Measurements from ENCODE around the gene LMBRD2.

The LMBRD2 gene

GRCh38 chr5:36178524-36178890, 26.8 kb upstream of the LMBRD2 start:
- H3K79me2 ChIP-seq (ENCODE audit: control insufficient read depth, insufficient read depth, low read length, unreplicated experiment): no peaks in the 10 kb centered on the region
- no peak overlapping the region for H3K27ac ChIP-seq (ENCODE audit: low read depth, low read length)
- H3K27me3 ChIP-seq (ENCODE audit: insufficient read depth, low read length): no peaks in the 10 kb centered on the region
- H3K4me1 ChIP-seq (ENCODE audit: control insufficient read depth, insufficient read depth, low read length, unreplicated experiment): no peaks in the 10 kb centered on the region
- H2AFZ ChIP-seq (ENCODE audit: low read length, unreplicated experiment): no peak overlapping the region
- H3K4me3 ChIP-seq (ENCODE audit: low read depth, low read length): no peak overlapping the region
- peaks cover 32% of the 10 kb centered on the region for H3K36me3 ChIP-seq (ENCODE audit: insufficient read depth, low read length)

DNA sequence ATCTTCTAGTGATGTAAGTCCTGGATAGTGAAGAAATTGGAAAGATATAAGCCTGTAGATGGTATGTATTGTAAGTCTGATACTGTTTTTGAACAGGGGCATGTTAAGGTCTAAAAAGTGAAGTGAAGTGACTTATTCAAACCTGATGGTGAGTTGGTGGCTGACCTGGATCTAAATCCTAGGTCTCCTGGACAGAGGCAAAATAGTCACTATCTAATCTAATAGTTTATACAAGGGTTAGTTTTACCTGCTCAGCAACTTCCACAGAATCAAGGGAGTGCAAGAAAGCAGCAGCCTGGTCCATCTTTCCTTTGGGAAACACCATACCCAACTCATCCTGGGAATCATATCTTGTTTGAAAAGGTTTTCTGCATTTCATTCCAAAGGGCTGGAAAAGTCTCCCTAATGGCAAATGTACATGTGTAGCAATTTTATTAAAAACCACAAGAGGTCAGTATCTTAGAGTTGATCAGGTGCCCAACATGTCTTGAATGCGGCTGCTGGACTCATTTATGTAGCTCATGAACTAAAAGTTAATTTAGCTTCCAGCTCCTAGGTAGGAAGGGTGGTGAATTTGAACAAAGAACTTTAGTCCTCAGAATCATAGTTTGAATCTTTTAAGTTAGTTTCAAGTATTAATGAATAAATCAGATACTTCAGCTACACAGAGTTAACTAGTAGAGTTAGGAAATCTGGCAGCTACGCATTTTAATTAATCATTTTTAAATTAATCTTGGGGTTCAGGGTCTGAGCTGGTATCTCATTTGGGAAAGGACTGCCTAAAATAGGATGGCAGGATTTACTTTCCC, 26.2 kb upstream of the LMBRD2 start:
- H3K4me1 ChIP-seq (ENCODE audit: control insufficient read depth, insufficient read depth, low read length, unreplicated experiment): no peaks in the 10 kb centered on the region
- H3K36me3 ChIP-seq (ENCODE audit: insufficient read depth, low read length): peaks cover 32% of the 10 kb centered on the region
- no peak overlapping the region for H3K27ac ChIP-seq (ENCODE audit: low read depth, low read length)
- no peak overlapping the region for H3K4me3 ChIP-seq (ENCODE audit: low read depth, low read length)
- no peaks in the 10 kb centered on the region for H3K27me3 ChIP-seq (ENCODE audit: insufficient read depth, low read length)
- H3K79me2 ChIP-seq (ENCODE audit: control insufficient read depth, insufficient read depth, low read length, unreplicated experiment): no peaks in the 10 kb centered on the region
- H2AFZ ChIP-seq (ENCODE audit: low read length, unreplicated experiment): no peak overlapping the region

DNA sequence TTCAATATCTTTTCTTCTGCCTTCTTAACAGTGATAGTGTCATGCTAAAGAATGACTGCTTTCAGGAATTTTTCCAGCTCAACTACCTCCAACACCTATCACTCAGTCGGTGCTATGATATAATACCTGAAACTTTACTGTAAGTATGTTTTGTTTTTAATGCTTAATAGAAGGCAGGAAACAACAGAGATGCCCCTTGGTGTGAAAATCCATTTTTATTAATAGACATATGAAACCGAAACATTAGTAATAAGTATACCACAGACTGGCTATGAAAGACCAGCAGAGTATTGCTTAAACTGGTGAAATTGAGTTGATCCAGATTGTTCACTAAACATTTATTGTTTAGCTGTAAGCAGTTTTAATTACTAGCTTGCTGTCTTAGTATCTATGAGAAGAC, 25.5 kb upstream of the LMBRD2 start:
- Histone ChIP-seq H3K4me3 (ENCODE audit: low read depth, low read length) (no peak overlapping the region), H3K36me3 (ENCODE audit: insufficient read depth, low read length) (peaks cover 29% of the 10 kb centered on the region), H3K79me2 (ENCODE audit: control insufficient read depth, insufficient read depth, low read length, unreplicated experiment) (no peaks in the 10 kb centered on the region), H3K27ac (ENCODE audit: low read depth, low read length) (no peak overlapping the region), H3K4me1 (ENCODE audit: control insufficient read depth, insufficient read depth, low read length, unreplicated experiment) (no peaks in the 10 kb centered on the region), H3K27me3 (ENCODE audit: insufficient read depth, low read length) (no peaks in the 10 kb centered on the region), H2AFZ (ENCODE audit: low read length, unreplicated experiment) (no peak overlapping the region)

DNA sequence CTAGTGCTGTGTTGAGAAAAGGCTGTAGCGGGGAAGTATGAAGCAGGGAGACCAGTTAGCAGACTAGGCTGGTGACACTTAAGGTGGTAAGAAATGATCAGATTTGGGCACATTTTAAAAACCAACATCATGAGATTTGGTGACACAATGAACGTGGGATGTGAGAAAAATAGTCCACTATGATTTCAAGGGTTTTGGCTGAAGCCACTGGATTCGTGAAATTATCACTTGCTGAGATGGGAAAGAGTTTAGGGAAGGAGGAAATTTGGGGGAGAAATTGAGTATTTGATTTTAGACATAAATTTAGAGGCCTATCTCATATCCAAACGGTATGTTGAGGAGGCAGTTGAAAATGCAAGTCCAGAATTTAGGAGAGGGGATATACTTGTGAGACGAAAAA, 23.4 kb upstream of the LMBRD2 start:
- Histone ChIP-seq H3K79me2 (ENCODE audit: control insufficient read depth, insufficient read depth, low read length, unreplicated experiment) (no peaks in the 10 kb centered on the region), H3K36me3 (ENCODE audit: insufficient read depth, low read length) (peaks cover 29% of the 10 kb centered on the region), H3K4me1 (ENCODE audit: control insufficient read depth, insufficient read depth, low read length, unreplicated experiment) (no peaks in the 10 kb centered on the region), H2AFZ (ENCODE audit: low read length, unreplicated experiment) (no peak overlapping the region), H3K4me3 (ENCODE audit: low read depth, low read length) (no peak overlapping the region), H3K27me3 (ENCODE audit: insufficient read depth, low read length) (no peaks in the 10 kb centered on the region), H3K27ac (ENCODE audit: low read depth, low read length) (no peak overlapping the region)

DNA sequence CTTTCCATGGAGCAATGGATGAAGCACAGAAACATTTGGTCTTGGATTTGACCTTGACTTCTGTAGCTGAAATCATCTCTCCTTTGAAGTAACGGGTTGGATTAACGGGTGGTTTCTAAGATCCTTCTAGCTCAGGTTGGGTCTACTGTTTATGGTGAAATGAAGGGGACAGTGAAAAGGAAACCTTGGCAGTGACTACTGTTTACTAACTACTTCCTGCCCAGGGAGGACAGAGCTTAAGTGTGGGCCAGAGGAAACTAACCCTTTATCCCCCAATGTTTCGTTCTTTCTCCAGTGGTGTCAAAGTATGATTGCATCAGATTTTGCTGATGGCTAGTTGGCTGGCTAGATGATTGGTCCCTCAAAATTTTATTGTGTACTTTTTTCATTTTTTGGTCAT, 22.4 kb upstream of the LMBRD2 start:
- Histone ChIP-seq H3K36me3 (ENCODE audit: insufficient read depth, low read length) (peaks cover 26% of the 10 kb centered on the region), H3K27ac (ENCODE audit: low read depth, low read length) (no peak overlapping the region), H2AFZ (ENCODE audit: low read length, unreplicated experiment) (no peak overlapping the region), H3K79me2 (ENCODE audit: control insufficient read depth, insufficient read depth, low read length, unreplicated experiment) (no peaks in the 10 kb centered on the region), H3K27me3 (ENCODE audit: insufficient read depth, low read length) (no peaks in the 10 kb centered on the region), H3K4me3 (ENCODE audit: low read depth, low read length) (no peak overlapping the region), H3K4me1 (ENCODE audit: control insufficient read depth, insufficient read depth, low read length, unreplicated experiment) (no peaks in the 10 kb centered on the region)

- Histone ChIP-seq H3K4me1 (ENCODE audit: control insufficient read depth, insufficient read depth, low read length, unreplicated experiment) (no peaks in the 10 kb centered on the region), H3K36me3 (ENCODE audit: insufficient read depth, low read length) (peaks cover 23% of the 10 kb centered on the region), H3K4me3 (ENCODE audit: low read depth, low read length) (no peak overlapping the region), H3K27me3 (ENCODE audit: insufficient read depth, low read length) (no peaks in the 10 kb centered on the region), H3K27ac (ENCODE audit: low read depth, low read length) (no peak overlapping the region), H3K79me2 (ENCODE audit: control insufficient read depth, insufficient read depth, low read length, unreplicated experiment) (no peaks in the 10 kb centered on the region), H2AFZ (ENCODE audit: low read length, unreplicated experiment) (no peak overlapping the region)
Observed at GRCh38 chr5:36173426-36173825, 21.7 kb upstream of the LMBRD2 start.

DNA sequence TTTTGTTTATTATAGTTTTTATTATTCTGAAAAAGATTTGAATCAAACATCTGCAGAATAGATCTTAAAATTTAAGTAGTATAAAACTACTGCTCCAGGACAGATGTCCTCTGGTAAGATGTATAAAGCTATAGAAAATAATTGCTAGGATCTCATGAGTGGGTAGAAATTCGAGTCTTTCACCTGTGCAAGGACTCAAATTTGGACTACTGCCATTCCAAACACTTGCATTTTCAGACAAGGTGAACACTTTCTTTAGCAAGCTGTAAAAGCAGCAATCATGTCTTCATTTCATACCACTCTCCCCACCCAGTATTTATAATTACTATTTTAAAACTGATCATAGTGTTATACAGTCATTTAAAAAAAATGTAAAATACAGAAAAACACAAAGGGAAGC, 20.9 kb upstream of the LMBRD2 start:
- H3K36me3 ChIP-seq (ENCODE audit: insufficient read depth, low read length): peaks cover 18% of the 10 kb centered on the region
- H3K27me3 ChIP-seq (ENCODE audit: insufficient read depth, low read length): no peaks in the 10 kb centered on the region
- H2AFZ ChIP-seq (ENCODE audit: low read length, unreplicated experiment): no peak overlapping the region
- H3K4me1 ChIP-seq (ENCODE audit: control insufficient read depth, insufficient read depth, low read length, unreplicated experiment): no peaks in the 10 kb centered on the region
- H3K79me2 ChIP-seq (ENCODE audit: control insufficient read depth, insufficient read depth, low read length, unreplicated experiment): no peaks in the 10 kb centered on the region
- H3K27ac ChIP-seq (ENCODE audit: low read depth, low read length): no peak overlapping the region
- H3K4me3 ChIP-seq (ENCODE audit: low read depth, low read length): no peak overlapping the region

DNA sequence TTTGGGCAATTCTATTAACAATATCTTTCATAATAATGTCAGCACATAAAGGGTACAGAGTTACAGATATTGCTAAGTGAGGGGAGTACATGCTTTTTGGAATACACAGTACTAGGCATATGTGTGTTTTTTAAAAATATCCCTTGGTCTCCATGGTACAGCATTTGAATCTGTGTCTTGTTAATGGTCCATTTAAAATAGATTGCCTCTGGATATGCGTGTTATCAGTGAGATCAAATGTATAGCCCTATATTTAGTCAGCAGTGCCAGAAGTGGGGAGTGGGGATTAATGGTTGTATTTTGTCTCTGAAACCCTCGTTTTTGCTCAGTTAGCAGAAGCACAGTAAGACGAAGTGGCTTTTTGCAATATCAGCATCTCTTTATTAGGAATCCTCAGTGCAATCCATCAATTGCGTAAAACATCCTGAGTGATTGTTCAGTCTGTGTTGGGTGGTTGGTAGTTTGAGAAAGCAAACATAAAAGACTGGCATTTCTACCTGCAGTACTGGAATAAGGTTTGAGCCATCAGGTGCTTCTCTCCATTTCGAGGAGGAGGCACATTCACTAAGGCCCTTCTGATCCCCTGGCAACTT, 19.2 kb upstream of the LMBRD2 start:
- Histone ChIP-seq H3K27ac (ENCODE audit: low read depth, low read length) (no peak overlapping the region), H2AFZ (ENCODE audit: low read length, unreplicated experiment) (no peak overlapping the region), H3K4me3 (ENCODE audit: low read depth, low read length) (no peak overlapping the region), H3K27me3 (ENCODE audit: insufficient read depth, low read length) (no peaks in the 10 kb centered on the region), H3K79me2 (ENCODE audit: control insufficient read depth, insufficient read depth, low read length, unreplicated experiment) (no peaks in the 10 kb centered on the region), H3K4me1 (ENCODE audit: control insufficient read depth, insufficient read depth, low read length, unreplicated experiment) (no peaks in the 10 kb centered on the region), H3K36me3 (ENCODE audit: insufficient read depth, low read length) (peaks cover 13% of the 10 kb centered on the region)

DNA sequence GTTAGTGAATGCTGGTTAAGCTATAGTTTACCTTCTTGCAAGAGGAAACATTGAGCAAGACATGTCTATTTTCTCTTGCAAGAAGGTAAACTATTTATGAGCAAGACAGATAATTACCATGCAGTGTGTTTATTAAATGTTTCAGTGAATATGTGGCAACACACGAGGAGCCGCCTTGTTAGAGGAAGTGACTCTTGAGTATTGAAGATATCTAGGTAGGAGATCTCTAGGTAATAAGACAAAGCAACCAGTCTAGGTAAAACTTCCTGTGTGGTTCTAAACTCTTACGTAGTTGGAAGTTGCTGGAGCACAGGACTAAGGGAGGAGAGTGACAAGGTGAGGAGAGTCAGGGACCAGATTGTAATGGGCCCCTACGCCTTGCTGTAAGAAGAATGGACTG, 17.1 kb upstream of the LMBRD2 start:
- Histone ChIP-seq H3K27me3 (ENCODE audit: insufficient read depth, low read length) (no peaks in the 10 kb centered on the region), H2AFZ (ENCODE audit: low read length, unreplicated experiment) (no peak overlapping the region), H3K4me3 (ENCODE audit: low read depth, low read length) (no peak overlapping the region), H3K36me3 (ENCODE audit: insufficient read depth, low read length) (peaks cover 16% of the 10 kb centered on the region), H3K4me1 (ENCODE audit: control insufficient read depth, insufficient read depth, low read length, unreplicated experiment) (no peaks in the 10 kb centered on the region), H3K79me2 (ENCODE audit: control insufficient read depth, insufficient read depth, low read length, unreplicated experiment) (no peaks in the 10 kb centered on the region), H3K27ac (ENCODE audit: low read depth, low read length) (no peak overlapping the region)

- no peak overlapping the region for H3K4me3 ChIP-seq (ENCODE audit: low read depth, low read length)
- H3K4me1 ChIP-seq (ENCODE audit: control insufficient read depth, insufficient read depth, low read length, unreplicated experiment): no peaks in the 10 kb centered on the region
- no peak overlapping the region for H2AFZ ChIP-seq (ENCODE audit: low read length, unreplicated experiment)
- H3K36me3 ChIP-seq (ENCODE audit: insufficient read depth, low read length): peaks cover 27% of the 10 kb centered on the region
- H3K79me2 ChIP-seq (ENCODE audit: control insufficient read depth, insufficient read depth, low read length, unreplicated experiment): peaks cover 10% of the 10 kb centered on the region
- no peak overlapping the region for H3K27ac ChIP-seq (ENCODE audit: low read depth, low read length)
- H3K27me3 ChIP-seq (ENCODE audit: insufficient read depth, low read length): no peaks in the 10 kb centered on the region
Observed at GRCh38 chr5:36164461-36164860, 12.8 kb upstream of the LMBRD2 start.

DNA sequence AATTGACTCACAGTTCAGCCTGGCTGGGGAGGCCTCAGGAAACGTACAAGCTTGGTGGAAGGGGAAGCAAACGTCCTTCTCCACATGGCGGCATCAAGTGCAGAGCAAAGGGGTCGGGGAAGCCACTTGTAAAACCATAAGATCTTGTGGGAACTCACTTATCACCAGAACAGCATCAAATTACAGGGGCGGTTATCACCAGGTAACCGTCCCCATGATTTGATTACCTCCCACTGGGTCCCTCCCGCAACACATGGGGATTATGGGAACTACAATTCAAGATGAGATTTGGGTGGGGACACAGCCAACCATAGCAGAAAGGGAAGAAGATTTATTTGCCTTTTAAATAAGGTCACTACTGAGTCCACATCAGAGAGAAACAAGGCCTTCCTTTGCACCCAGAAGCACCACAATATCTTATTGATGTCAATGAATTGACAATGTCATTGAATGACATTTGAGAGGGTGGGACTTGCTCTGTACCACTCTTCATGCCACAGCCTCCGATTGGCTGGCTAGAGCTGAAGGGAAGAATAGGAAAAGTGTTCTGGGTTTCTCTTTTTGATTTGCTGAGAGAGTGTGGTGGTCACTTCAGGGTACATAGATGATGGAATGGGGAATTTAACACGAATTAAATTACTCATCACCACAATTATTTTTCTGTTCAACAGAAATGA, 11.3 kb upstream of the LMBRD2 start:
- peaks cover 24% of the 10 kb centered on the region for H3K36me3 ChIP-seq (ENCODE audit: insufficient read depth, low read length)
- no peaks in the 10 kb centered on the region for H3K27me3 ChIP-seq (ENCODE audit: insufficient read depth, low read length)
- no peak overlapping the region for H3K4me3 ChIP-seq (ENCODE audit: low read depth, low read length)
- no peak overlapping the region for H3K27ac ChIP-seq (ENCODE audit: low read depth, low read length)
- no peak overlapping the region for H2AFZ ChIP-seq (ENCODE audit: low read length, unreplicated experiment)
- H3K4me1 ChIP-seq (ENCODE audit: control insufficient read depth, insufficient read depth, low read length, unreplicated experiment): no peaks in the 10 kb centered on the region
- H3K79me2 ChIP-seq (ENCODE audit: control insufficient read depth, insufficient read depth, low read length, unreplicated experiment): peaks cover 10% of the 10 kb centered on the region

Data from ACC112 (cell line).